Midbrain (tissue), 1 donor: ENCODE results near the gene PIGW.

Experiments
- DNase-seq: peaks from one replicate; lab custom pipeline; 2025; lab: John Stamatoyannopoulos, UW

PIGW gene

GRCh38 chr17:36546418-36547093 is 11.8 kb downstream of the PIGW start:
- no peak for DNase-seq

- no peak for DNase-seq
Observed at GRCh38 chr17:36547776-36548175, 13.0 kb downstream of the PIGW start.

GRCh38 chr17:36550491-36551417 is 16.0 kb downstream of the PIGW start:
- peak; percentile 8 for DNase-seq

GRCh38 chr17:36553459-36553858 is 18.7 kb downstream of the PIGW start:
- DNase-seq: no peak

- no peak for DNase-seq
Observed at GRCh38 chr17:36566081-36566480, 31.3 kb downstream of the PIGW start.

GRCh38 chr17:36575028-36575427 is 40.2 kb downstream of the PIGW start:
- no peak for DNase-seq

GRCh38 chr17:36576793-36577192 is 42.0 kb downstream of the PIGW start:
- DNase-seq: no peak

GRCh38 chr17:36578671-36579070 is 43.9 kb downstream of the PIGW start:
- DNase-seq: no peak

GRCh38 chr17:36583787-36584186 is 49.0 kb downstream of the PIGW start:
- DNase-seq: no peak

- DNase-seq: no peak
Observed at GRCh38 chr17:36586138-36586537, 51.4 kb downstream of the PIGW start.
